Adrenal gland (tissue), 12 donors: Measurements from ENCODE around the gene ZNF664. TPM values are rescaled to one million over a fixed set of nuclear protein-coding genes. Genes with fewer than 3 reads are reported as not detected.

Experiments used
- DNase-seq, 7 donors: peaks; one replicate each; pipeline ENCODE4 v3.0.0-alpha.2; 2019 to 2020
- H3K27ac ChIP-seq, 5 donors: fragments of 200-600 bp; sonication (generic) in 4 of 5; 1 replicate in 3 of 5; 2 replicates in 2 of 5; pipeline versions ENCODE4 v1.5.1 to v1.8.0; 2016 to 2020; ENCODE audit warnings: mild to moderate bottlenecking in 1 of 5
- H3K27me3 ChIP-seq: fragments of 200-600 bp; 2 replicates; pipeline ENCODE4 v1.8.0; 2021
- H3K36me3 ChIP-seq, 2 donors: fragments of 200-600 bp; replicated peaks in 1 of 2; 1 replicate in 1 of 2; 2 replicates in 1 of 2; pipeline versions ENCODE4 v1.5.1 to v1.8.0; 2018 to 2022
- H3K4me1 ChIP-seq, 2 donors: fragments of 200-600 bp; replicated peaks in 1 of 2; 1 replicate in 1 of 2; 2 replicates in 1 of 2; pipeline versions ENCODE4 v1.5.1 to v1.8.0; 2018 to 2021
- H3K4me3 ChIP-seq, 4 donors: fragments of 200-600 bp; sonication (generic) in 3 of 4; one replicate each; pipeline ENCODE4 v1.5.1; 2016 to 2018
- H3K9me3 ChIP-seq, 3 donors: fragments of 200-600 bp; sonication (generic) in 1 of 3; replicated peaks in 1 of 3; 1 replicate in 2 of 3; 2 replicates in 1 of 3; pipeline versions ENCODE4 v1.5.1 to v1.8.0; 2016 to 2021
- POLR2A ChIP-seq, 2 donors: fragments of 450-650 bp; IDR thresholded peaks; one replicate each; pipeline ENCODE4 v1.6.1; 2017; ENCODE audit warnings: antibody characterized with exemption in 2 of 2, mild to moderate bottlenecking in 2 of 2, moderate library complexity in 1 of 2
- WGBS, 4 donors: extraction: QIAGEN DNeasy Blood & Tissue Kit in 2 of 4; methylation state at CpG; one replicate each; pipeline versions ENCODE4 v1.1.5 to v1.1.7; 2013 to 2017; 5-methylcytosine and 5-hydroxymethylcytosine counted together
- intact Hi-C, 2 donors: fragments of 100-400 bp; cut with DNase I; formaldehyde crosslinking; loops; one replicate each; pipeline versions ENCODE4 v1.14.1 to v1.15.0; 2022 to 2023
- polyA plus RNA-seq, 3 donors: library from polyadenylated mRNA; stranded (reverse); fragments of 200-250 nt in 2 of 3; fragments of 350-450 nt in 1 of 3; fragmentation: Illumina TruSeq in 1 of 3; extraction: RNeasy Lipid Tissue Mini Kit (QIAGEN cat#74804) in 1 of 3; gene quantifications; one replicate each; pipeline ENCODE4 v1.2.3, GENCODE V29; 2013 to 2014
- total RNA-seq, 9 donors: library from RNA; depleted of rRNA in 4 of 9; stranded (reverse); fragments of >200 nt in 4 of 9; fragments of 120-200 nt in 1 of 9; fragmentation: NEBNext Ultra II Directional in 1 of 9; extraction: Animal tissue kit (Norgen Biotek cat#: 25700) in 1 of 9; gene quantifications; one replicate each; pipeline versions ENCODE4 v1.1.0 to v1.2.4, GENCODE V29; 2013 to 2023
- TF ChIP-seq, protein P1 (sequence below), 6 experiments: fragments of 450-650 bp in 4 of 6; fragments of 200-600 bp in 2 of 6; sonication (generic) in 1 of 6; IDR thresholded peaks; 1 replicate in 5 of 6; 2 replicates in 1 of 6; pipeline versions ENCODE4 v1.5.1 to v1.8.0; 2016 to 2021; ENCODE audit warnings: antibody characterized with exemption in 6 of 6, mild to moderate bottlenecking in 2 of 6, moderate library complexity in 1 of 6
- donor health status: healthy with polysubstance abuse.
- donor health status: Bipolar disorder and iron deficiency.
- donor health status: DM: yes; HTN: yes; CAD: no.
- donor health status: DM: no; HTN: no; CAD: no.
- donor health status: DM: no; HTN: no; CAD: no.
- donor health status: DM: yes; HTN: yes; CAD: no.

The ZNF664 gene
- total and polyA plus RNA-seq, 12 donors: 19.6 to 66.9 (median 49.4) TPM

GRCh38 chr12:123973552-123974341, 732 bp downstream of the ZNF664 start:
- Histone ChIP-seq H3K9me3 (no peaks in the 10 kb centered on the region), H3K27me3 (no peaks in the 10 kb centered on the region), H3K27ac (peak overlapping the region in 4 of 5 donors; percentile 2 to 96 (median 64)), H3K36me3 (peaks cover 0 to 5% of the 10 kb centered on the region in 2 donors), H3K4me3 (peak overlapping the region; percentile 16 to 78 (median 64)), H3K4me1 (peaks cover 4 to 23% of the 10 kb centered on the region in 2 donors)
- intact Hi-C loops: no loop called here
- no peak for TF ChIP-seq POLR2A (IDR thresholded peaks at IDR 0.05)
- TF ChIP-seq, protein P1, sequence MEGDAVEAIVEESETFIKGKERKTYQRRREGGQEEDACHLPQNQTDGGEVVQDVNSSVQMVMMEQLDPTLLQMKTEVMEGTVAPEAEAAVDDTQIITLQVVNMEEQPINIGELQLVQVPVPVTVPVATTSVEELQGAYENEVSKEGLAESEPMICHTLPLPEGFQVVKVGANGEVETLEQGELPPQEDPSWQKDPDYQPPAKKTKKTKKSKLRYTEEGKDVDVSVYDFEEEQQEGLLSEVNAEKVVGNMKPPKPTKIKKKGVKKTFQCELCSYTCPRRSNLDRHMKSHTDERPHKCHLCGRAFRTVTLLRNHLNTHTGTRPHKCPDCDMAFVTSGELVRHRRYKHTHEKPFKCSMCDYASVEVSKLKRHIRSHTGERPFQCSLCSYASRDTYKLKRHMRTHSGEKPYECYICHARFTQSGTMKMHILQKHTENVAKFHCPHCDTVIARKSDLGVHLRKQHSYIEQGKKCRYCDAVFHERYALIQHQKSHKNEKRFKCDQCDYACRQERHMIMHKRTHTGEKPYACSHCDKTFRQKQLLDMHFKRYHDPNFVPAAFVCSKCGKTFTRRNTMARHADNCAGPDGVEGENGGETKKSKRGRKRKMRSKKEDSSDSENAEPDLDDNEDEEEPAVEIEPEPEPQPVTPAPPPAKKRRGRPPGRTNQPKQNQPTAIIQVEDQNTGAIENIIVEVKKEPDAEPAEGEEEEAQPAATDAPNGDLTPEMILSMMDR (IDR thresholded peaks at IDR 0.05): no peak
- DNase-seq: peak; percentile 25 to 66 (median 56)
- WGBS, 4 donors: 1 to 4% (median 2%) methylated on average over 51 to 69 of the region's 69 CpGs

- TF ChIP-seq POLR2A (IDR thresholded peaks at IDR 0.05): no peak
- TF ChIP-seq, protein P1 (IDR thresholded peaks at IDR 0.05): no peak
- intact Hi-C loops: no loop called here
- peaks cover 4 to 16% of the 10 kb centered on the region in 2 donors for H3K4me1 ChIP-seq
- peaks cover 0 to 5% of the 10 kb centered on the region in 2 donors for H3K36me3 ChIP-seq
- no peak overlapping the region for H3K4me3 ChIP-seq
- no peak overlapping the region for H3K27ac ChIP-seq
- H3K27me3 ChIP-seq: no peaks in the 10 kb centered on the region
- no peaks in the 10 kb centered on the region for H3K9me3 ChIP-seq
- WGBS, 4 donors: 86 to 95% (median 88%) methylated on average over 7 of the region's 7 CpGs
- no peak for DNase-seq
These were observed 3.3 kb downstream of the ZNF664 start for GRCh38 chr12:123976227-123976826.

- peaks cover 0 to 5% of the 10 kb centered on the region in 2 donors for H3K36me3 ChIP-seq
- no peak overlapping the region for H3K4me3 ChIP-seq
- H3K27ac ChIP-seq: no peak overlapping the region
- 92 to 98% (median 97%) methylated on average over 6 of the region's 6 CpGs for WGBS, 4 donors
- intact Hi-C loops: no loop called here
- TF ChIP-seq, protein P1 (IDR thresholded peaks at IDR 0.05): no peak
- TF ChIP-seq POLR2A (IDR thresholded peaks at IDR 0.05): no peak
- H3K4me1 ChIP-seq: peaks cover 0 to 6% of the 10 kb centered on the region in 2 donors
- DNase-seq: no peak
- no peaks in the 10 kb centered on the region for H3K9me3 ChIP-seq
- H3K27me3 ChIP-seq: no peaks in the 10 kb centered on the region
These were observed 6.6 kb downstream of the ZNF664 start for GRCh38 chr12:123979566-123979965.

DNA sequence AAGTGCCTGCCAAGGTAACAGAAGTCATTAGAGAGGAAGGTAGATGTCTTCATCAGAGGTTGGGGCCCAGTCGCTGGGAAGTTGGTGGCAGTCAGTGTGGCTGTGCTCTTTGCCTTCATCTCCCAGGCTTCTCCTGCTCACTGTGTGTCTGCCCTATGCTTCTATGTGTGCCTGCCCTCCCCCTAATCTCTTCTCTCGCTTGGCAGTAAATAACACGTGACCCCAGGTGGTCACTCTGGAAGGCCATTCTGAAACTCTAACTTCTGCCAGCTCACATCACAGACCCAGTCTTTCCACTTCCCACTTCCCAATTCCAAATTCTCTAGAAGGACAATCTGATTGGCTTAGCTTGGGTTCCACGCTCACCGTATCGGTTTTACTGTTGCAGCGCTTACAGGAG, 9.3 kb downstream of the ZNF664 start:
- Histone ChIP-seq H3K4me3 (no peak overlapping the region), H3K4me1 (peaks cover 0 to 11% of the 10 kb centered on the region in 2 donors), H3K9me3 (no peaks in the 10 kb centered on the region), H3K27me3 (no peaks in the 10 kb centered on the region), H3K36me3 (peaks cover 0 to 5% of the 10 kb centered on the region in 2 donors), H3K27ac (no peak overlapping the region)
- no peak for TF ChIP-seq POLR2A (IDR thresholded peaks at IDR 0.05)
- TF ChIP-seq, protein P1 (IDR thresholded peaks at IDR 0.05): no peak
- intact Hi-C loops: loop anchor here in 1 of 2 donors (10.0 kb wide), 1 partner anchor 77 kb away; no protein-coding TSS in a partner anchor
- DNase-seq: no peak
- WGBS, 4 donors: 87 to 94% (median 91%) methylated on average over 7 of the region's 7 CpGs
